ENCODE results near the gene HAP1.

GRCh38 chr17:41736983-41737679, 2.7 kb upstream of the HAP1 start:
- no peak for TF ChIP-seq CTCF (IDR thresholded peaks at IDR 0.05)
- no peak for TF ChIP-seq JUN (IDR thresholded peaks at IDR 0.05)
- TF ChIP-seq ATOH8 (CRISPR knock-in tag; IDR thresholded peaks at IDR 0.05; ENCODE audit: low read depth): no peak
- TF ChIP-seq POLR2A (IDR thresholded peaks at IDR 0.05; ENCODE audit: low read length): no peak
- TF ChIP-seq KDM5A (IDR thresholded peaks at IDR 0.05): no peak
- TF ChIP-seq ELK1 (IDR thresholded peaks at IDR 0.05; ENCODE audit: low read depth, low read length): no peak
- no peak for TF ChIP-seq RNF2 (IDR thresholded peaks at IDR 0.05; ENCODE audit: borderline replicate concordance, low read depth)
- TF ChIP-seq CHD4 (IDR thresholded peaks at IDR 0.05; ENCODE audit: borderline replicate concordance): no peak
- TF ChIP-seq EP300 (IDR thresholded peaks at IDR 0.05): no peak
- TF ChIP-seq SMC3 (IDR thresholded peaks at IDR 0.05): no peak
- TF ChIP-seq NPAS2 (CRISPR knock-in tag; IDR thresholded peaks at IDR 0.05; ENCODE audit: borderline replicate concordance): no peak
- TF ChIP-seq MAFK (IDR thresholded peaks at IDR 0.05; ENCODE audit: partially characterized antibody): no peak
- no peak for TF ChIP-seq MYC (IDR thresholded peaks at IDR 0.05; ENCODE audit: borderline replicate concordance, low read length)
